Stimulated activated effector memory CD8-positive, alpha-beta T cell treated with anti-CD3 and anti-CD28 coated beads, Interleukin-12 subunit alpha, Interleukin-12 subunit beta, amount 100 ng/mL, for 72 hours (primary cell): ENCODE measurements around the gene JUND.
"Not testable (repeated sequence)": the region's sequence is repeated elsewhere in the genome, so short reads cannot be mapped to it uniquely, and the experiment has no call there.

ENCODE experiments used
- ATAC-seq: fragments of 150-1000 bp; cut with Tn5 transposase; 2 replicates; pipeline ENCODE4 v1.10.0; 2021
- DNase-seq, 2 donors: peaks; one replicate each; pipeline ENCODE4 v3.0.0; 2021 to 2022; ENCODE audit warnings: low spot score in 2 of 2
- H3K27ac Mint-ChIP-seq: one replicate; pipeline ENCODE4 v1.8.0; 2022; ENCODE audit warnings: mild to moderate bottlenecking, mixed read lengths
- H3K36me3 Mint-ChIP-seq: one replicate; pipeline ENCODE4 v1.8.0; 2022; ENCODE audit warnings: mild to moderate bottlenecking, mixed read lengths
- H3K4me1 Mint-ChIP-seq: one replicate; pipeline ENCODE4 v1.8.0; 2022; ENCODE audit warnings: mixed read lengths
- H3K4me3 Mint-ChIP-seq: one replicate; pipeline ENCODE4 v1.8.0; 2022; ENCODE audit warnings: mild to moderate bottlenecking, mixed read lengths
- H3K9me3 Mint-ChIP-seq: one replicate; pipeline ENCODE4 v1.8.0; 2022; ENCODE audit warnings: mixed read lengths

The JUND gene

DNA sequence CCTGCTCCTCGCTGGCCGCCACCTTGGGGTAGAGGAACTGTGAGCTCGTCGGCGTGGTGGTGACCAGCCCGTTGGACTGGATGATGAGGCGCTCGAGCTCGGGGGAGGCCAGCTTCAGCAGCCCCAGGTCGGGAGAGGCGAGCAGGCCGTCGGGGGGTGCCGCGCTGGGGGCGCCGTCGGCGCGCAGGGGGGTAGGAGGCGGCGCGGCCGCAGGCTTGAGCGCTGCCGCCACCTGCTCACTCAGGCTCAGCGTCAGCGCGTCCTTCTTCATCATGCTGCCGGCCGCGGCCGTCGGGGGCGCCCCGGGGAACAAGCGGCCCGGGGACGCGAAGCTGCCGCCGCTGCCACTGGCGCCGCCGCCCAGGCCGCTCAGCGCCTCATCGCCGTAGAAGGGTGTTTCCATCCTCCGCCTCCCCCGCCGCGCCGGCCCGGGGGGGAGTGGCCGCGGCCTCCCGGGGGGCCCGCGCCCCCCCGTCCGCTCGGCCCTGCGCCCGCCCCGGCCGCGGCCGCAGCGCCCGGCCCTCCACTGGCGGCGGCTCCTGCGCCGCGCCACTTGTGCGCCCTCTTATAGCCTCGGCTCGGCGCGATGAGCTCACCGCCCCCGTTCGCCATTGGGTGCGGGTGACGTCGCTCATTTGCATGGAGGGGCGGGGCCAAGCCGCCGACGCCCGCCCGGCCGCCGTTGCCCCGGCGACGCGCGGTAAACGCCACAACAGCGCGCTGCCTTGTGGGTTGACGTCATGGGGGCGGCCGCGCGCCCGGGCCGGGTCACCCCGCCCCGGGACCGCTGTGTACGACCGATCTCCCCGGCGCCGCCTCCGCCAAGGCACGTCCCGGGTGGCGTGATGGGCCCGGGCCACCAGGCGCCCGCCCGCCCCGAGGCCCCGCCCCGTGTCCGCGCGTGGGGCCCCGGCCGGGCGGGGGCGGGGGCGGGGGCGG is at the start of gene JUND:
JUND (minus strand) TSS at position 541 of the 939 bp plus-strand sequence; CDS start at position 403, 138 bp downstream.
- peak within 1 kb of the TSS; percentile 99 for H3K27ac Mint-ChIP-seq

DNA sequence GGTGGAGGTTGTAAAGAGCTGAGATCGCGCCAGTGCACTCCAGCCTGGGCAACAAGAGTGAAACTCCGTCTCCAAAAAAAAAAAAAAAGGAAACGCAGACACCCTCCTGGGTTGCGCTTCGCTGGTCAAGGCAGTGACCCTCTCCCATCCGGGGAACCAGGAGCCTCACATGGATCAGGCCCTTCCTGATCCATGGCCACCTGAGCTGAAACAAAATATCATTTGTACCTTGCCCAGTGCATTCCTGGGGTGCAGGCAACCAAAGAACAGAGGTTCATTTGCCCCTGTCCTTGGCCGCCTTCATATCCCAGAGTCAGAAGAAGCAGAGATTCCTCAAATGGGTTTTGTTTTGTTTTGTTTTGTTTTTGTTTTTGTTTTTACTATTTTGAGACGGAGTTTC is 49.4 kb upstream of the JUND start:
- Mint-ChIP-seq H3K4me3 (no peak overlapping the region), H3K4me1 (peaks cover 10% of the 10 kb centered on the region), H3K27ac (no peak overlapping the region), H3K9me3 (no peaks in the 10 kb centered on the region), H3K36me3 (peaks cover 5% of the 10 kb centered on the region)
- DNase-seq (no peak), ATAC-seq (no peak)

More for the DNA sequence above, at the start of gene JUND:
- ATAC-seq (peak; percentile 79), DNase-seq (peak; percentile 97 to 98)
- peaks cover 76% of the 10 kb centered on the region for H3K36me3 Mint-ChIP-seq
- no peaks in the 10 kb centered on the region for H3K9me3 Mint-ChIP-seq
- peaks cover 60% of the 10 kb centered on the region for H3K4me1 Mint-ChIP-seq
- peak within 1 kb of the TSS; percentile 96 for H3K4me3 Mint-ChIP-seq

DNA sequence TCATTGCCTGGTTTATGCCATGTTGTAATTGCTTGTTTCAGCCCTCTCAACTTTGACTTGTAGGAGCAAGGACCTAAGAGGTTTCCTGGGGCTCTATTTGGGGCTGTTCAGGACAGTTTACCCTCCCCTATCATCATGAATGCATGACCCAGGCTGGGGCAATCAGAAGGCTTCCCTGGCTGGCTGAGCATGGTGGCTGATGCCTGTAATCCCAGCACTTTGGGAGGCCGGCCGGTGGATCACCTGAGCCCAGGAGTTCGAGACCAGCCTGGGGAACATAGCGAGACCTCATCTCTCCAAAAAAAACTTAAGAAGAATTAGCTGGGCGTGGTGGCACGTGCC is 47.6 kb upstream of the JUND start:
- Mint-ChIP-seq H3K4me1 (peaks cover 13% of the 10 kb centered on the region), H3K4me3 (peak overlapping the region; percentile 70), H3K9me3 (no peaks in the 10 kb centered on the region), H3K36me3 (peaks cover 8% of the 10 kb centered on the region), H3K27ac (no peak overlapping the region)
- DNase-seq (no peak), ATAC-seq (no peak)

DNA sequence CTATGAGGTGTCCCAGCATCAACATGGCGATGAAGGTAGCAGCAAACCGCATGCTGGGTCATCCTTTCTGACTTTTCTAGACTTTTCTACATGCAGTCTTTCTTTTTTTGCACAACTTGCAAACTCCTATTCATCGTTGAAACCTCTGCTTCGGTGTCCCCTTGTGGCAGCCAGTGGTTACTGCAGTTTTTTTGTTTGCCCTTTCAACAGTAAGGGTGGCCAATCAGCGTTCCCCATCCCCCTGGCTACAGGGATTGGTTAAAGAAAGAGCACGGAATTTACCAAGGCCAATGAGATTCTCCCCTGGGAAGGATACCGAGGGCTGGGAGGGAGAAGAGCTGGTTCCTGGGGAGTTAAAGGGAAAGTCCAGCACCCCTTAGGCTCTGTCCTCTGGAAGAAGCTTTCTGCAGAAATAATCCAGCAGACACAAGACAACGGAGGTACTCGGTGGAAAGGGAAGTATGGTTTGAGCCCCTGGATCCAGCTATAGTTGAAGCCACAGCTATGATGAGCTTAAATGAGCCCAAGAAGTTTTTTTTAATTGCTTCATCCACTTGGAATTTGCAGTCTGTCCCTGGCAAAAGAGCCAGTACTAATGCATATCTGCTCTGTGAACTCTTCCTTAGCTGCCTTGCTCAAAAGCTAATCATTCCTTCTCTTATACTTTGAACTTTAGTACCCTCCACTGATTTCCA is 47.1 kb upstream of the JUND start:
- peak overlapping the region; percentile 70 for H3K4me3 Mint-ChIP-seq
- H3K27ac Mint-ChIP-seq, result peak overlapping the region; percentile 91
- H3K36me3 Mint-ChIP-seq, result peaks cover 12% of the 10 kb centered on the region
- peaks cover 19% of the 10 kb centered on the region for H3K4me1 Mint-ChIP-seq
- ATAC-seq (peak; percentile 97), DNase-seq (peak; percentile 70 to 90)
- no peaks in the 10 kb centered on the region for H3K9me3 Mint-ChIP-seq

DNA sequence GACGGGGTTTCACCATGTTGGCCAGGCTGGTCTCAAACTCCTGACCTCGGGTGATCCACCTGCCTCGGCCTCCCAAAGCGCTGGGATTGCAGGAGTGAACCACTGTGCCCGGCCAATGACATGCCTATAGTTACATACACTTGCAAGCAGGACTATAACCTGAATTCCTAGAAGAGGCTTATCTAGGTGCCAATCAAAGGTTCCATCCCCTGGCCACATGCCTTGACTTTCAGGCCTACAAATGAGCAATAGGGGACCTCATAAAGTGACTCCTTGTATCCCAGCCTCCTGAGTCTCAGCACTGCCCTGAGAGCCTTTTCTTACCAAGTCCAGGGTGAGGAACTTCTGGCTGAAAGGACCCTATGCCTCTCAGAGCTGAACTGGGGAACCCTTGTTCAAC is 45.4 kb upstream of the JUND start:
- no peaks in the 10 kb centered on the region for H3K9me3 Mint-ChIP-seq
- DNase-seq (no peak), ATAC-seq (no peak)
- peaks cover 28% of the 10 kb centered on the region for H3K36me3 Mint-ChIP-seq
- H3K27ac Mint-ChIP-seq, result no peak overlapping the region
- H3K4me1 Mint-ChIP-seq, result peaks cover 33% of the 10 kb centered on the region
- no peak overlapping the region for H3K4me3 Mint-ChIP-seq

DNA sequence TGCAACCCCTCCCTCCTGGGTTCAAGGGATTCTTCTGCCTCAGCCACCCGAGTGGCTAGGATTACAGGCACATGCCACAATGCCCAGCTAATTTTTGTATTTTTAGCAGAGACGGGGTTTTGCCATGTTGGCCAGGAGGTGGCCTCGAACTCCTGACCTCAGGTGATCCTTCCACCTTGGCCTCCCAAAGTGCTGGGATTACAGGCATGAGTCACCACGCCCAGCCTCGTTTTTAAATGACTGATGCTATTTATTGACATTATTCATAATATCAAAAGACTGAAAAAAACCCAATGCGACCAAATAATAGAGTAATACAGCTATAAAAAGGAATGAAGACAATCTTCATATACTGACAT is 42.9 kb upstream of the JUND start:
- Mint-ChIP-seq H3K27ac (peak overlapping the region; percentile 94), H3K4me1 (peaks cover 52% of the 10 kb centered on the region), H3K4me3 (peak overlapping the region; percentile 90), H3K36me3 (peaks cover 47% of the 10 kb centered on the region)
- DNase-seq, ATAC-seq, H3K9me3 Mint-ChIP-seq: not testable (repeated sequence)

DNA sequence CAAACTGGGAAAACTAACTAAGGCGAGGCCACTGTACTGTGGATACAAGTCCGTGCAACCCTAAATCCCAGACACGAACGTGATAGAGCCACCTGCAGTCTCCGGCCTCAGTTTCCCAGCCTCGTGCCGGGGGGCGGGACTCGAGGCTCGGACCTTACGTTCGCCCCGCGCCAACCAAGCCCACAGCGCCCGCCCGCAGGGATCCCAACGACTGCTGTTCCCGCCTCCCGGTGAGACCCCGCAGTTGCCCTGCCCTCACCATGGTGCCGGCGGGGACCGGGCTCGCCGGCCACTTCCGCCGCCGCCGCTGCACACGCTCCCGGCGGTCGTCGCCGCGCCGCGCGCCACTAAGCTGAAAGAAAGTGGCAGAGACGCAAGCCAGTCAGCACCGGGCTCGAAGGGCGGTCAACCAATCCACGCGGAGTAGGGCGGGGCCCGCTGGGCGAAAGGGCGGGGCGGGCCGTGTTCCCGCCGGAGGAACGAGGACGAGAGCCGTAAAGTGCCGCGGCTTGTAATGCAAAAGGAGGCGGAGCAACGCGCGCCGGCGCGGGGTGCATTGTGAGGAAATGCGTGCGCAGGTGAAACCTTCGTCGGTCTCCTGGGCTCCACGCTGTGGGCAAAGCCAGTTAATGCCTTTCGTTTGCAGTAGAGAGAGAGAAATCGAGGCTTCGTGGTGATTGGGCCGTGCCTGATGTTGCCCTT is 41.5 kb upstream of the JUND start, which contains the start of gene LSM4:
LSM4 (minus strand) TSS at position 318 of the 702 bp plus-strand sequence; CDS start at position 262, 56 bp downstream.
- peak; percentile 96 to 99 for DNase-seq
- peak; percentile 97 for ATAC-seq
- H3K4me1 Mint-ChIP-seq, result peaks cover 55% of the 10 kb centered on the region
- peaks cover 53% of the 10 kb centered on the region for H3K36me3 Mint-ChIP-seq
- H3K4me3 Mint-ChIP-seq, result peak within 1 kb of the TSS; percentile 90
- peak within 1 kb of the TSS; percentile 94 for H3K27ac Mint-ChIP-seq
- H3K9me3 Mint-ChIP-seq, result no peaks in the 10 kb centered on the region

DNA sequence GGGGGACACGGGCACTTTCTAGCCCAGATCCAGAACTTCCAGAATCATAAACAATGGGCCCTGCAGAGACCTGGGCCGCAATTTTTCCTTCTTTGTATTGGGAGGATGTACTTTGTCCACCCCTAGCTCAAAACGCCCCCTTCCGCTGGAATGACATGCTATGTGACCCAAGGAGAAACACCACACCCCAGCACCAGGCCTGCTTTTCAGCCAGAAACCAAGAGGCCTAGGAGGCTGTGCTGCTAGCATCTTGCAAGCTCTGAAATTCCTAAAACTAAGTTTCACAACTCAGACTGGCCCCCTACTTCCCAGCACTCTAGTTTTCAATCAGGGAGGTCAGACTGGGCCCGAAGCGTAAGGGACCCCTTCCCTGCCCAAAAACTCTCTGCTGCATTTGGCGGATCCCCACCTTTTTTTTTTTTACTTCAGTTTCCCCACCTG is 40.9 kb upstream of the JUND start:
- peaks cover 60% of the 10 kb centered on the region for H3K4me1 Mint-ChIP-seq
- peak; percentile 36 for ATAC-seq
- peak in 1 of 2 donors; percentile 76 for DNase-seq
- H3K9me3 Mint-ChIP-seq, result no peaks in the 10 kb centered on the region
- peak overlapping the region; percentile 94 for H3K27ac Mint-ChIP-seq
- H3K4me3 Mint-ChIP-seq, result peak overlapping the region; percentile 90
- peaks cover 59% of the 10 kb centered on the region for H3K36me3 Mint-ChIP-seq

DNA sequence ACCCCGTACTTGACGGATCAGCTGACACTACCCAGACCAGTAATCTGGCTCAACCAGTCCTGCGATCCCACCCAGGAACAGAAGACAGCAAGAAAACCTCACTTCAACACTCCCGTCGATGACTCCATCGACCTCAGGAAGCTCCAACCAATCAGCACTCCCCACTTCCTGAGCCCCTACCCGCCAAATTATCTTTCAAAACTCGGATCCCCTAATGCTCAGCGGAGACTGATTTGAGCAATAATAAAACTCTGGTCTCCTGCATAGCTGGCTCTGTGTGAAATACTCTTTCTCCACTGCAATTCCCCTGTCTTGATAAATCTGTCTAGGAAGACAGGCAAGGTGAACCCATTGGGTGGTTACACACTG is 40.3 kb upstream of the JUND start:
- DNase-seq (no peak), ATAC-seq (no peak)
- no peaks in the 10 kb centered on the region for H3K9me3 Mint-ChIP-seq
- H3K4me3 Mint-ChIP-seq, result peak overlapping the region; percentile 90
- H3K27ac Mint-ChIP-seq, result peak overlapping the region; percentile 94
- H3K4me1 Mint-ChIP-seq, result peaks cover 60% of the 10 kb centered on the region
- peaks cover 62% of the 10 kb centered on the region for H3K36me3 Mint-ChIP-seq

DNA sequence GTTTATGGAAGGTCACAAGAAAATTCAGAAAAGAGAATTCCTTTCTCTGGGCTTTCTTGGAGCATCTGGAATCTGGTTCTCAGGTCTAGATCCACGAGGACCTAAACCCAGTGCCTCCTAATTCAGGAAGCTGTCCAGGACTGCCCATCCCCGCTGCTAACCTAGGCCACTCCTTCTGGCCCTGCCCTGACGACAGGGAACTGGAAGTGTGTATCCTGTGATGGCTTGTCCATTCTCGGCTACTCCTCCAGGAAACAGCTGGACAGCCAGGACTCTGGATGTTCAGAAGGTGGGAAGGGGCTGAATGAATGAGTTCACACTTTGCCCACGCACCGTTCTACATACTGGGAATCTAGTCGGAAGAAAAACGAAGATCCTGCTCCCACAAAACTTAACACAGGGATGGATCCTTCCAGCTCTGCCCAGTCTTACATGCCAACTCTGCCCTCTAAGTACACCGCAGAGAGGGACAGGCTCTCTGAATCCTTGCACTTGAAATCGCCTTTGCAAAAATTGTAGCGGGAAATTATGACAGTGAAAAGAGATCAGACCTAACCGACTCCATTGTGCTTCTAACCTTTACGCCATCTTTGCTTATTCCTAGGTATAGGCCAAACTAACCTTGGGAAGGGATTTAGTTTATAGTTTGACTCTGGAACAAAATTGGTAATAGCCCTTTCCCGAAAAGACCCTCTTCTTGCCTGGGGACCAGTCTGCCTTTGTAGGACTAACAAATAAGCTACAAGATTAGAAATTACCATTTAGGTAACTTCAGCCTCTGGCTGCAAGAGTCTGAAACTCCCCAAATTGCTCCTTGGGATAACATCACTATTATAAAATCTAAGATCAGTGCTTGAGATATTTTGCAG is 39.7 kb upstream of the JUND start:
- no peak for DNase-seq
- peak overlapping the region; percentile 90 for H3K4me3 Mint-ChIP-seq
- H3K4me1 Mint-ChIP-seq, result peaks cover 60% of the 10 kb centered on the region
- peaks cover 65% of the 10 kb centered on the region for H3K36me3 Mint-ChIP-seq
- H3K9me3 Mint-ChIP-seq, result no peaks in the 10 kb centered on the region
- H3K27ac Mint-ChIP-seq, result peak overlapping the region; percentile 94
- ATAC-seq, result no peak

DNA sequence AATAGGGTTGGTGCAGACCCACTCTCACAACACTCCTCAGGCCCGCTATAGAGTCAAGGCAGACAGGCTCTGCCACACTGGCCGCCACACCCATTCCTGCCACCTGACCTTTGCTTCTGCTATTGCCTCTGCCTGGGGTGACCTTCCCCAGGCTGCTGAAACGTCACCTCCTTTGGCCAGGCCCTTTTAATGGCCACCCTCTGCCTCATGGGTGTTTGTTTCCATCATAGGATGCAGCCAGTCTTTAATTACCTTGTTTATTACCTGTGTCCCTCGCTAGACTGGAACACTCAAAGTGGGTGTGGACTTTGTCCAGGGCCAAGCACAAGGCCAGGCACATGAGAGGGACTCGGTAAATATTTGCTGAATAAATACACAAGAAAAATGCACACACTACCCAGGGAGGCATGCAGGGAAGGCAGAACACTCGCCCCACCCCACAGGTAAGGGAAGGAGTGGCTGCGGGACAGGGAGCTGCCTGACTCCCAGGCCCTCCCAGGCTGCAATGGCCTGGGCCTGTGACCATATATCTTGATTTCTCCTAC is 38.2 kb upstream of the JUND start:
- no peak for ATAC-seq
- Mint-ChIP-seq H3K4me1 (peaks cover 60% of the 10 kb centered on the region), H3K4me3 (peak overlapping the region; percentile 90), H3K27ac (peak overlapping the region; percentile 95), H3K9me3 (no peaks in the 10 kb centered on the region), H3K36me3 (peaks cover 79% of the 10 kb centered on the region)
- DNase-seq, result no peak

DNA sequence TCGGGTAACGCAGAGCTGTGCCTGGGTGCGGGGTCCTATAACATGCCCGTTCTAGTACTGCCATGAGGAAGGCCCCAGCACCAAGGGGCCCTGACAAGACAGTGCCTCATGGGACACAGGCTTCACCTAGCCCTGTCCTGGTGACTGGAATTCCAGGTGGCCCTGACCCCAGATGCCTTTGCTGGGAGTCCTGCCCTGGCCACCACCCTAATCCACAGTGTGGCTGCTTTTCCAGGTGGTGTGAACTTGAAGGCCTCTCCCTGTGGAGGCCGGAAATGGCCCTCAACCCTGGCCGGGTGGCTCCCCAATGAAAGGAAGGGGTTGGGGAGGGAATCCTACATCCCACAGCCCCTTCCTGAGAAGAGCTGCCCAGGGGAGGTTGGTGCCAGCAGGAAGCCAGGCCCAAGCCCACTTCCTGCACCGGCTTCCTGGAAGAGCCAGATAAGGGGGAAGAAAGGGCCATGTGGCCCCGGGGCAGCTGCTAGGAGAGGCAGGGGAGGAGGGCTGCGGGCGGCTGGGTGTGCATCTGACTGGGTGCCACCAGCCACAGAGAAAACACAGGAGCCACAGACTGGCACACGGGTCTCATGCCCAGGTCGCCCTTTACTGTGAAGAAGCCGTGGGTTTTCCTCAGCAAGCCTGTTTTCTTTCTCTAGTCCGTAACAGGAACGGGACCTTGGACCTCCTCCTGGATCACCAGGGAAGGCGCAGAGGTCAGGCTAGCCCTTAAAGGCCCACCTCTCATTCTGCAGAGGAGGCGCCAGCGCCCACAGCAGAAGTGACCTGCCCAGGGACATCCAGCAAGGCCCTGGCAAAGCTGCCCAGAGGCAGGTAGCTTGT is 36.8 kb upstream of the JUND start:
- DNase-seq (peak in 1 of 2 donors; percentile 77), ATAC-seq (peak; percentile 56)
- H3K36me3 Mint-ChIP-seq, result peaks cover 85% of the 10 kb centered on the region
- no peaks in the 10 kb centered on the region for H3K9me3 Mint-ChIP-seq
- peak overlapping the region; percentile 95 for H3K27ac Mint-ChIP-seq
- H3K4me3 Mint-ChIP-seq, result peak overlapping the region; percentile 90
- peaks cover 49% of the 10 kb centered on the region for H3K4me1 Mint-ChIP-seq

DNA sequence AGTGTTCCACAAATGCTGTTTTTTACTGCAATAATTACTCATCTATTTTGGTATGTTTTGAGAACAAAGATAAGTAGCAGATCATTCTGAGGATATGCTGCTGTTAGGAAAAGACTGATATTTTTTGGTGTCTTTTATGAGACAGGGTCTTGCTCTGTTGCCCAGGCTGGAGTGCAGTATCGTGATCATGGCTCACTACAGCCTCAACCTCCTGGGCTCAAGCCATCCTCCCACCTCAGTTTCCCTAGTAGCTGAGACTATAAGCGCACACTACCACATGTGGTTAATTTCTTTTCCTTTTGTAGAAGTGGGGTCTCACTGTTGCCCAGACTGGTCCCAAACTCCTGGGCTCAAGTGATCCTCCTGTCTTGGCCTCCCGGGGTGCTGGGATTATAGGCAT is 32.0 kb upstream of the JUND start:
- H3K4me3 Mint-ChIP-seq, result no peak overlapping the region
- H3K4me1 Mint-ChIP-seq, result peaks cover 16% of the 10 kb centered on the region
- no peaks in the 10 kb centered on the region for H3K9me3 Mint-ChIP-seq
- no peak overlapping the region for H3K27ac Mint-ChIP-seq
- DNase-seq (no peak), ATAC-seq (no peak)
- H3K36me3 Mint-ChIP-seq, result peaks cover 88% of the 10 kb centered on the region
